Heart left ventricle (tissue), 13 donors: ENCODE measurements around the gene PSMB8.

Experiments used
- CTCF ChIP-seq, 12 donors: fragments of 200-600 bp; sonication (generic) in 4 of 12; IDR thresholded peaks; one replicate each; pipeline versions ENCODE4 v1.5.0 to v1.8.0; 2018 to 2022; ENCODE audit warnings: antibody characterized with exemption in 12 of 12, mild to moderate bottlenecking in 5 of 12
- POLR2A ChIP-seq, 2 donors: fragments of 450-650 bp; IDR thresholded peaks; one replicate each; pipeline ENCODE4 v1.6.1; 2017; ENCODE audit warnings: antibody characterized with exemption in 2 of 2, mild to moderate bottlenecking in 2 of 2, moderate library complexity in 2 of 2
- donor health status: ischemic (EF 13 %, LVEDD 7.1; RV severe dilation, severe dysfunction).
- donor health status: DM: no; HTN: yes; CAD: no.
- donor health status: DM: no; HTN: no; CAD: no.
- donor health status: ischemic (EF 25% LVEDD 6.9; RV normal size, moderate dysfunction).
- donor health status: ischemic (EF 25% LVEDD 5.7; RV mildly dilated, moderate dysfunction).
- donor health status: ischemic (EF 35%, LVEDD 5.7; RV mildly dilated, moderate dysfunction).
- donor health status: nonischemic (EF 11% LVEDD 7.7; RV severe dilation, severe dysfunction).
- donor health status: DM: yes; HTN: yes; CAD: no.
- donor health status: PGD.
- donor health status: ischemic (EF 29% LVEDD 5.4; RV normal size, mild dysfunction).
- donor health status: nonischemic (EF 23%, LVEDD 6.1; RV moderate dilation, normal function).

GRCh38 chr6:32815115-32815514 lies 28.7 kb downstream of the PSMB8 start:
- TF ChIP-seq POLR2A (IDR thresholded peaks at IDR 0.05) (no peak), CTCF (IDR thresholded peaks at IDR 0.05) (no peak)
